Transverse colon (tissue), 3 donors: ENCODE results near the gene KIF26A.

Experiments used
- CTCF ChIP-seq, 5 experiments: fragments of 200-600 bp in 3 of 5; fragments of 450-650 bp in 2 of 5; sonication (generic) in 3 of 5; IDR thresholded peaks; 1 replicate in 2 of 5; 2 replicates in 3 of 5; pipeline ENCODE4 v1.5.1; 2016 to 2017; ENCODE audit warnings: antibody characterized with exemption in 5 of 5, inconsistent platforms in 3 of 5, mild to moderate bottlenecking in 2 of 5, moderate library complexity in 1 of 5
- EP300 ChIP-seq: sonication (generic); formaldehyde crosslinking; IDR thresholded peaks from one replicate; pipeline ENCODE4 v1.6.1; 2017; ENCODE audit warnings: antibody characterized with exemption, low read depth
- POLR2A ChIP-seq: fragments of 450-650 bp; IDR thresholded peaks from one replicate; pipeline ENCODE4 v1.6.1; 2016; ENCODE audit warnings: antibody characterized with exemption, mild to moderate bottlenecking, moderate library complexity

GRCh38 chr14:104219731-104220214 lies 81.4 kb downstream of the KIF26A start:
- TF ChIP-seq POLR2A (no peak), CTCF (IDR thresholded peaks at IDR 0.05) (no peak), EP300 (no peak)
